ENCODE measurements around the gene PCDHGA5. TPM values are rescaled to one million over a fixed set of nuclear protein-coding genes. Genes with fewer than 3 reads are reported as not detected.

The PCDHGA5 gene
- total and polyA plus RNA-seq, 2 of the 8 experiments (the other 6 are each of a cell fraction or from before 2014, with no cell fraction given), result 1.1 to 1.3 TPM

- TF ChIP-seq JUN (IDR thresholded peaks at IDR 0.05; ENCODE audit: low read depth, low read length), result no peak
- TF ChIP-seq SP1 (IDR thresholded peaks at IDR 0.05; ENCODE audit: low read depth, low read length), result no peak
- no peak for TF ChIP-seq KDM4A (IDR thresholded peaks at IDR 0.05; ENCODE audit: low read depth, low read length, severe bottlenecking)
- TF ChIP-seq POLR2AphosphoS5 (IDR thresholded peaks at IDR 0.05; ENCODE audit: low read depth, low read length), result no peak
- no peak overlapping the region for H4K8ac ChIP-seq (ENCODE audit: extremely low read depth, insufficient read depth, low read length)
- no peak overlapping the region for H2BK15ac ChIP-seq (ENCODE audit: low read length)
- H2BK5ac ChIP-seq (ENCODE audit: low read depth, low read length), result no peak overlapping the region
- H3K36me3 ChIP-seq (ENCODE audit: control insufficient read depth in 2 of 4, insufficient read depth in 4 of 4, low read length in 3 of 4), result peaks cover 0 to under 1% (median 0%) of the 10 kb centered on the region in 4 experiments; a peak in 2 of 8 replicates
- H4K5ac ChIP-seq (ENCODE audit: insufficient read length, low read depth, low read length), result no peak overlapping the region
- H3K23me2 ChIP-seq (ENCODE audit: low read depth, low read length), result no peaks in the 10 kb centered on the region; the same call in 1 of the 2 replicates
- no peak overlapping the region for H3K4me3 ChIP-seq (ENCODE audit: extremely low read depth in 1 of 4, insufficient read depth in 2 of 4, low read depth in 3 of 4, low read length in 4 of 4)
- FAIRE-seq, result no peak
- no peak overlapping the region for H3K18ac ChIP-seq (ENCODE audit: extremely low read depth, low read length)
- H3K79me2 ChIP-seq (ENCODE audit: control insufficient read depth in 1 of 2, insufficient read depth in 2 of 2, low read length in 2 of 2), result no peaks in the 10 kb centered on the region
- H3K27me3 ChIP-seq (replicated peaks in 1 of 4; ENCODE audit: control insufficient read depth in 3 of 4, extremely low read depth in 1 of 4, insufficient read depth in 3 of 4, low read length in 3 of 4), result no peaks in the 10 kb centered on the region; a peak in 1 of 7 replicates
- no peak overlapping the region for H4K91ac ChIP-seq (replicated peaks; ENCODE audit: insufficient read length, low read length)
- no peak overlapping the region for H3K4ac ChIP-seq (replicated peaks; ENCODE audit: insufficient read length, low read depth, low read length)
- H2BK120ac ChIP-seq (replicated peaks; ENCODE audit: low read depth, low read length), result no peak overlapping the region
- no peak overlapping the region for H3K4me2 ChIP-seq (ENCODE audit: insufficient read depth in 1 of 2, low read depth in 2 of 2, low read length in 2 of 2)
- no peak for DNase-seq (ENCODE audit: low read depth in 1 of 2, low spot score in 2 of 2)
- 95% methylated on average over 21 of the region's 21 CpGs; no CpG with 5 or more reads in 1 of the 2 experiments for WGBS, 2 experiments (ENCODE audit: extremely low coverage in 1 of 2, insufficient coverage in 1 of 2, insufficient read length in 1 of 2, insufficient replicate concordance in 2 of 2, low coverage in 1 of 2, low lambda C conversion rate in 2 of 2, missing lambda C conversion rate in 1 of 2)
- no peak overlapping the region for H3K27ac ChIP-seq (ENCODE audit: low read depth, low read length)
- no peak overlapping the region for H3K56ac ChIP-seq (replicated peaks; ENCODE audit: insufficient read length, low read depth, low read length)
- no peaks in the 10 kb centered on the region for H4K20me1 ChIP-seq (replicated peaks in 1 of 2; ENCODE audit: control insufficient read depth in 1 of 2, insufficient read depth in 2 of 2, low read length in 2 of 2)
- H3K79me1 ChIP-seq (ENCODE audit: low read depth, low read length), result no peaks in the 10 kb centered on the region
- H3K9me3 ChIP-seq (ENCODE audit: insufficient read depth in 2 of 2, low read depth in 1 of 2, low read length in 1 of 2), result peaks cover 24 to 27% of the 10 kb centered on the region in 2 experiments
- no peaks in the 10 kb centered on the region for H3K4me1 ChIP-seq (replicated peaks in 1 of 4; ENCODE audit: control insufficient read depth in 3 of 4, insufficient read depth in 4 of 4, low read length in 3 of 4)
- no peak overlapping the region for H2BK20ac ChIP-seq (ENCODE audit: low read length)
- POLR2A ChIA-PET (ENCODE audit: partially characterized antibody), result no interaction called here
- H2AFZ ChIP-seq (ENCODE audit: low read length), result no peak overlapping the region
- H3K23ac ChIP-seq (ENCODE audit: insufficient read length), result no peak overlapping the region
- no peak overlapping the region for H3K14ac ChIP-seq (ENCODE audit: insufficient read length)
- no peak overlapping the region for H2AK5ac ChIP-seq (ENCODE audit: low read depth, low read length)
- CTCF ChIA-PET (ENCODE audit: partially characterized antibody), result interaction anchor here (0.7 to 1.0 kb wide), 3 partner anchors 28 to 160 kb away, joined by 3 to 4 read pairs (median 3); partner anchors contain the start of gene PCDHB14
- H3K9ac ChIP-seq (replicated peaks in 1 of 4; ENCODE audit: extremely low read depth in 1 of 4, low read depth in 3 of 4, low read length in 3 of 4), result no peak overlapping the region
- no peak overlapping the region for H2BK12ac ChIP-seq (ENCODE audit: low read depth, low read length)
Measured at GRCh38 chr5:141383345-141383744, 19.4 kb downstream of the PCDHGA5 start.

All from H1 (cell line).